Lung (tissue), 12 donors: Measurements from ENCODE around the gene ZNF41. TPM values are rescaled to one million over a fixed set of nuclear protein-coding genes. Genes with fewer than 3 reads are reported as not detected.

Experiments
- ATAC-seq: fragments of 200-7000 bp; cut with Tn5 transposase; one replicate; pipeline ENCODE4 v1.9.1; 2020; ENCODE audit warnings: moderate number of reproducible peaks; ENCODE audit not compliant: insufficient read depth, low FRiP score
- DNase-seq, 3 donors: peaks; one replicate each; pipeline ENCODE4 v3.0.0-alpha.2; 2013 to 2017
- H3K27ac ChIP-seq, 2 donors: one replicate each; pipeline ENCODE4 v1.5.1; 2013; ENCODE audit warnings: mild to moderate bottlenecking in 2 of 2, moderate library complexity in 2 of 2, control low read depth in 1 of 2, inconsistent platforms in 1 of 2, low read depth in 1 of 2, low read length in 1 of 2
- H3K27me3 ChIP-seq, 3 donors: one replicate each; pipeline ENCODE4 v1.5.1; 2013; ENCODE audit warnings: low read length in 2 of 3; ENCODE audit not compliant: control insufficient read depth in 3 of 3, insufficient read depth in 3 of 3
- H3K36me3 ChIP-seq, 4 donors: one replicate each; pipeline ENCODE4 v1.5.1; 2013; ENCODE audit warnings: low read length in 4 of 4, mild to moderate bottlenecking in 1 of 4, moderate library complexity in 1 of 4; ENCODE audit not compliant: control insufficient read depth in 4 of 4, insufficient read depth in 4 of 4
- H3K4me1 ChIP-seq, 5 donors: one replicate each; pipeline ENCODE4 v1.5.1; 2013; ENCODE audit warnings: low read length in 5 of 5, mild to moderate bottlenecking in 2 of 5, moderate library complexity in 1 of 5; ENCODE audit not compliant: control insufficient read depth in 5 of 5, insufficient read depth in 5 of 5
- H3K4me3 ChIP-seq: one replicate; pipeline ENCODE4 v1.5.1; 2013; ENCODE audit warnings: mild to moderate bottlenecking, control low read depth, moderate library complexity
- H3K9ac ChIP-seq, 2 donors: one replicate each; pipeline ENCODE4 v1.5.1; 2013; ENCODE audit warnings: low read length in 2 of 2, control low read depth in 1 of 2; ENCODE audit not compliant: insufficient read depth in 1 of 2
- H3K9me3 ChIP-seq, 4 donors: one replicate each; pipeline ENCODE4 v1.5.1; 2013; ENCODE audit warnings: low read length in 3 of 4, mild to moderate bottlenecking in 1 of 4, moderate library complexity in 1 of 4; ENCODE audit not compliant: control insufficient read depth in 4 of 4, insufficient read depth in 3 of 4
- CTCF ChIP-seq: IDR thresholded peaks from 2 replicates; pipeline ENCODE4 v1.5.1; 2012; ENCODE audit warnings: mild to moderate bottlenecking; ENCODE audit errors: control extremely low read depth, extremely low read depth
- WGBS, 2 donors: extraction: QIAGEN DNeasy Blood & Tissue Kit; methylation state at CpG; one replicate each; pipeline ENCODE4 v1.1.7; 2013; 5-methylcytosine and 5-hydroxymethylcytosine counted together
- polyA plus RNA-seq, 2 donors: library from polyadenylated mRNA; stranded (reverse); fragments of 200-250 nt; gene quantifications; one replicate each; pipeline ENCODE4 v1.2.1, GENCODE V29; 2013
- total RNA-seq, 2 donors: library from RNA; depleted of rRNA in 1 of 2; stranded (reverse); fragments of >200 nt in 1 of 2; gene quantifications; one replicate each; pipeline ENCODE4 v1.2.1, GENCODE V29; 2014 to 2021
- donor health status: control.
- donor health status: control.
- donor health status: Bipolar disorder and iron deficiency.
- donor health status: healthy.
- donor health status: DM: yes; HTN: yes; CAD: no.

ZNF41 gene
- total and polyA plus RNA-seq, 4 donors = 2.0 to 12.0 (median 6.9) TPM

- Histone ChIP-seq H3K9me3 (peaks cover 0 to 29% (median 2%) of the 10 kb centered on the region in 4 donors), H3K27me3 (no peaks in the 10 kb centered on the region), H3K27ac (no peak overlapping the region), H3K4me1 (no peaks in the 10 kb centered on the region), H3K36me3 (no peaks in the 10 kb centered on the region), H3K9ac (no peak overlapping the region), H3K4me3 (no peak overlapping the region)
- ATAC-seq (no peak), DNase-seq (no peak)
- TF ChIP-seq CTCF = no peak
- 81 to 82% methylated on average over 4 of the region's 4 CpGs for WGBS, 2 donors
These were observed 62.8 kb downstream of the ZNF41 start for GRCh38 chrX:47420265-47420664.

- TF ChIP-seq CTCF = no peak
- ATAC-seq (no peak), DNase-seq (no peak)
- Histone ChIP-seq H3K4me1 (no peaks in the 10 kb centered on the region), H3K9ac (no peak overlapping the region), H3K4me3 (no peak overlapping the region), H3K36me3 (peaks cover 0 to 5% (median 0%) of the 10 kb centered on the region in 4 donors), H3K27ac (no peak overlapping the region), H3K9me3 (peaks cover 0 to 25% (median 12%) of the 10 kb centered on the region in 4 donors), H3K27me3 (no peaks in the 10 kb centered on the region)
- 86 to 95% methylated on average over 8 of the region's 8 CpGs for WGBS, 2 donors
These were observed 69.8 kb downstream of the ZNF41 start for GRCh38 chrX:47413179-47413594.

Other genes with a start within 250 kb of the ZNF41 start
- gene ZNF157, start 112.6 kb downstream of the ZNF41 start, total RNA-seq = under 1 TPM; 0.40 to 0.63 TPM
- under 1 TPM; 0.10 TPM for gene ZNF157, start 112.6 kb downstream of the ZNF41 start, polyA plus RNA-seq
- gene ARAF, start 78.0 kb upstream of the ZNF41 start, total RNA-seq = 10 to 100 TPM; 32.6 to 85.9 TPM
- 10 to 100 TPM; 45.3 to 48.6 TPM for gene ARAF, start 78.0 kb upstream of the ZNF41 start, polyA plus RNA-seq
- gene TIMP1, start 99.2 kb upstream of the ZNF41 start, total RNA-seq = 1,000 to 10,000 TPM in 1 of 2 donors, 10 to 100 TPM in 1; 65.3 to 1,983 TPM
- 1,000 to 10,000 TPM; 1,299 to 2,202 TPM for gene TIMP1, start 99.2 kb upstream of the ZNF41 start, polyA plus RNA-seq
- 1 to 10 TPM in 1 of 2 donors, under 1 TPM in 1; 0.11 to 1.3 TPM for gene SYN1, start 136.6 kb upstream of the ZNF41 start, total RNA-seq
- gene SYN1, start 136.6 kb upstream of the ZNF41 start, polyA plus RNA-seq = 1 to 10 TPM; 1.4 to 4.5 TPM
- gene CFP, start 146.7 kb upstream of the ZNF41 start, total RNA-seq = 10 to 100 TPM; 11.3 to 23.6 TPM
- 10 to 100 TPM; 22.5 to 88.8 TPM for gene CFP, start 146.7 kb upstream of the ZNF41 start, polyA plus RNA-seq
- 10 to 100 TPM in 1 of 2 donors, 1 to 10 TPM in 1; 9.8 to 36.0 TPM for gene ELK1, start 167.3 kb upstream of the ZNF41 start, total RNA-seq
- gene ELK1, start 167.3 kb upstream of the ZNF41 start, polyA plus RNA-seq = 10 to 100 TPM; 16.4 to 37.6 TPM
- 10 to 100 TPM; 58.0 to 98.9 TPM for gene UXT, start 176.0 kb upstream of the ZNF41 start, total RNA-seq
- 100 to 1,000 TPM; 142 to 153 TPM for gene UXT, start 176.0 kb upstream of the ZNF41 start, polyA plus RNA-seq